ENCODE data around the gene CAMK1D.

GRCh38 chr10:12795315-12796110 lies 446.2 kb downstream of the CAMK1D start:
- TF ChIP-seq CTCF (IDR thresholded peaks at IDR 0.05) (no peak), POLR2A (IDR thresholded peaks at IDR 0.05) (no peak)

Measured in right lobe of liver (tissue), 4 donors.